Measurements from ENCODE around the gene PRRT3.

PRRT3 gene

GRCh38 chr3:9955611-9956352 lies 3.6 kb upstream of the PRRT3 start:
- TF ChIP-seq EZH2phosphoT487 (IDR thresholded peaks at IDR 0.05; ENCODE audit: low read depth) (no peak), CTCF (IDR thresholded peaks at IDR 0.05; ENCODE audit: low read depth, low read length) (no peak)
- no peaks in the 10 kb centered on the region for H3K27me3 ChIP-seq (ENCODE audit: low read depth, low read length)
- H3K4me1 ChIP-seq (ENCODE audit: low read length): peaks cover 10% of the 10 kb centered on the region
- H3K79me2 ChIP-seq (ENCODE audit: low read length): no peaks in the 10 kb centered on the region
- no peak overlapping the region for H2AFZ ChIP-seq (ENCODE audit: low read depth, low read length)
- no peak overlapping the region for H3K27ac ChIP-seq (ENCODE audit: low read length)
- H3K36me3 ChIP-seq (replicated peaks; ENCODE audit: low read depth, low read length): no peaks in the 10 kb centered on the region
- no peaks in the 10 kb centered on the region for H3K9me3 ChIP-seq (ENCODE audit: insufficient read depth, low read length)
- H4K20me1 ChIP-seq (ENCODE audit: insufficient read depth, low read length): no peaks in the 10 kb centered on the region
- H3K4me3 ChIP-seq (ENCODE audit: low read length): no peak overlapping the region
- H3K4me2 ChIP-seq (ENCODE audit: low read length): no peak overlapping the region
- no peak overlapping the region for H3K9ac ChIP-seq (ENCODE audit: low read length)

GRCh38 chr3:9955067-9955502 lies 2.9 kb upstream of the PRRT3 start:
- TF ChIP-seq EZH2phosphoT487 (IDR thresholded peaks at IDR 0.05; ENCODE audit: low read depth) (no peak), CTCF (IDR thresholded peaks at IDR 0.05; ENCODE audit: low read depth, low read length) (no peak)
- no peaks in the 10 kb centered on the region for H3K36me3 ChIP-seq (replicated peaks; ENCODE audit: low read depth, low read length)
- H3K4me3 ChIP-seq (ENCODE audit: low read length): no peak overlapping the region
- no peak overlapping the region for H3K4me2 ChIP-seq (ENCODE audit: low read length)
- no peak overlapping the region for H3K27ac ChIP-seq (ENCODE audit: low read length)
- peaks cover 12% of the 10 kb centered on the region for H3K4me1 ChIP-seq (ENCODE audit: low read length)
- no peaks in the 10 kb centered on the region for H4K20me1 ChIP-seq (ENCODE audit: insufficient read depth, low read length)
- no peak overlapping the region for H2AFZ ChIP-seq (ENCODE audit: low read depth, low read length)
- no peak overlapping the region for H3K9ac ChIP-seq (ENCODE audit: low read length)
- H3K9me3 ChIP-seq (ENCODE audit: insufficient read depth, low read length): no peaks in the 10 kb centered on the region
- no peaks in the 10 kb centered on the region for H3K79me2 ChIP-seq (ENCODE audit: low read length)
- H3K27me3 ChIP-seq (ENCODE audit: low read depth, low read length): no peaks in the 10 kb centered on the region

- peak overlapping the region; percentile 87 for H3K4me3 ChIP-seq (ENCODE audit: low read length)
- H3K9me3 ChIP-seq (ENCODE audit: insufficient read depth, low read length): no peaks in the 10 kb centered on the region
- peak overlapping the region; percentile 62 for H3K9ac ChIP-seq (ENCODE audit: low read length)
- H4K20me1 ChIP-seq (ENCODE audit: insufficient read depth, low read length): no peaks in the 10 kb centered on the region
- H3K36me3 ChIP-seq (replicated peaks; ENCODE audit: low read depth, low read length): peaks cover 6% of the 10 kb centered on the region
- peak overlapping the region; percentile 90 for H3K4me2 ChIP-seq (ENCODE audit: low read length)
- H3K27me3 ChIP-seq (ENCODE audit: low read depth, low read length): no peaks in the 10 kb centered on the region
- no peaks in the 10 kb centered on the region for H3K79me2 ChIP-seq (ENCODE audit: low read length)
- no peak for TF ChIP-seq EZH2phosphoT487 (IDR thresholded peaks at IDR 0.05; ENCODE audit: low read depth)
- TF ChIP-seq CTCF (IDR thresholded peaks at IDR 0.05; ENCODE audit: low read depth, low read length): no peak
- H3K4me1 ChIP-seq (ENCODE audit: low read length): peaks cover 12% of the 10 kb centered on the region
- peak overlapping the region; percentile 61; the same call in 1 of the 2 replicates for H2AFZ ChIP-seq (ENCODE audit: low read depth, low read length)
- peak overlapping the region; percentile 44 for H3K27ac ChIP-seq (ENCODE audit: low read length)
These were observed 628 bp downstream of the PRRT3 start for GRCh38 chr3:9951598-9951961.

- Histone ChIP-seq H3K36me3 (replicated peaks; ENCODE audit: low read depth, low read length) (peaks cover 6% of the 10 kb centered on the region), H4K20me1 (ENCODE audit: insufficient read depth, low read length) (no peaks in the 10 kb centered on the region), H3K4me3 (ENCODE audit: low read length) (peak overlapping the region; percentile 87), H3K27me3 (ENCODE audit: low read depth, low read length) (no peaks in the 10 kb centered on the region), H3K27ac (ENCODE audit: low read length) (peak overlapping the region; percentile 44), H3K9ac (ENCODE audit: low read length) (peak overlapping the region; percentile 62; the same call in 1 of the 2 replicates), H3K9me3 (ENCODE audit: insufficient read depth, low read length) (no peaks in the 10 kb centered on the region), H2AFZ (ENCODE audit: low read depth, low read length) (no peak overlapping the region), H3K4me2 (ENCODE audit: low read length) (peak overlapping the region; percentile 90), H3K79me2 (ENCODE audit: low read length) (no peaks in the 10 kb centered on the region), H3K4me1 (ENCODE audit: low read length) (peaks cover 12% of the 10 kb centered on the region)
- TF ChIP-seq CTCF (IDR thresholded peaks at IDR 0.05; ENCODE audit: low read depth, low read length) (no peak), EZH2phosphoT487 (IDR thresholded peaks at IDR 0.05; ENCODE audit: low read depth) (no peak)
These were observed 1.1 kb downstream of the PRRT3 start for GRCh38 chr3:9951126-9951525.
